ENCODE data around the gene OPRL1.
"Not testable (repeated sequence)": the region's sequence is repeated elsewhere in the genome, so short reads cannot be mapped to it uniquely, and the experiment has no call there.

The OPRL1 gene

DNA sequence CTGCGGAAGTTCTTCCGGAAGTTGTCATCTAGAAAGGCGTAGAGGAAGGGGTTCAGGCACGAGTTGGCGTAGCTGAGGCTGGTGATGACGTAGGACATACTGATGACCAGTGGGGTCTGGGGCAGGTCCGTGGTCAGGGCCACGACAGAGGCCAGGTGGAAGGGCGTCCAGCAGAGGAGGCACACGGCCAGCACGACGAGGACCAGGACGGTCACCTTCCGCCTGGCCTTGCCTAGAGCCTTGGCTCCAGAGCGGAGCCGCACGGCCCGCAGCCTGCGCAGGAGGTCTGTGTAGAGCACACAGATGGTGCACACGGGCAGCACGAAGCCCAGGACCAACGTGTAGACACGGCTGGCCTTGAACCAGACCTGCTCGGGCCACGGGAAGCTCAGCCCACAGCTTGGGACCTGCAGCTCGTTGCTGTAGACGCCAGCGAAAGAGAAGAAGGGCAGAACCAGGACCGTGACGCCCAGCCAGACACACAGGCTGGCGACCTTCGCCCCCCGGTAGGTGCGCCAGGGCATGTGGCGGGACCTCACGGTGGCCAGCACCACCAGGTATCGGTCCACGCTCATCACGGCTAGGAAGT lies 26.1 kb downstream of the OPRL1 start:
- DNase-seq: no peak

DNA sequence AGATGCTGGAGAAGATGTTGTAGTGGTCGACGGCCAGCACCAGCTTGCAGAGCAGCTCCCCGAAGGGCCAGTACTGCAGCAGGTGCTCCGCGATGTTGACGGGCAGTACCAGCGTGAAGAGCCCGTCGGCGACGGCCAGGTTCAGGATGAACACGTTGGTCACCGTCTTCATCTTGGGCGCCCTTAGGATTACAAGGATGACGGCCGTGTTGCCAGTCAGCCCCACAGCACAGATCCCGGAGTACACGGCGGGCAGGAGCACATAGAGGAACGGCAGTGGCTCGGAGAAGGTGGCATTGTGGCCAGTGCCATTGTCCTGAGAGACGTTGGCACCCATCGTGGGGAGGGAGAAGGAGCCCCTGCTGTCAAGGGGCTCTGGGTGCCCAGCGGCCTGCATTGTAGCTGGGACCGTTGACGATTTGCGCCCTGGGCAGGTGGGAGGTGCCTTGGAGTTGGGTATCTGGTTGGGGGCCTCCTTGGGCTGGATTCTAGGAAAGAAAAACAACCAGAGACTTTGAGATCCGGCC lies 26.6 kb downstream of the OPRL1 start:
- no peak for DNase-seq

DNA sequence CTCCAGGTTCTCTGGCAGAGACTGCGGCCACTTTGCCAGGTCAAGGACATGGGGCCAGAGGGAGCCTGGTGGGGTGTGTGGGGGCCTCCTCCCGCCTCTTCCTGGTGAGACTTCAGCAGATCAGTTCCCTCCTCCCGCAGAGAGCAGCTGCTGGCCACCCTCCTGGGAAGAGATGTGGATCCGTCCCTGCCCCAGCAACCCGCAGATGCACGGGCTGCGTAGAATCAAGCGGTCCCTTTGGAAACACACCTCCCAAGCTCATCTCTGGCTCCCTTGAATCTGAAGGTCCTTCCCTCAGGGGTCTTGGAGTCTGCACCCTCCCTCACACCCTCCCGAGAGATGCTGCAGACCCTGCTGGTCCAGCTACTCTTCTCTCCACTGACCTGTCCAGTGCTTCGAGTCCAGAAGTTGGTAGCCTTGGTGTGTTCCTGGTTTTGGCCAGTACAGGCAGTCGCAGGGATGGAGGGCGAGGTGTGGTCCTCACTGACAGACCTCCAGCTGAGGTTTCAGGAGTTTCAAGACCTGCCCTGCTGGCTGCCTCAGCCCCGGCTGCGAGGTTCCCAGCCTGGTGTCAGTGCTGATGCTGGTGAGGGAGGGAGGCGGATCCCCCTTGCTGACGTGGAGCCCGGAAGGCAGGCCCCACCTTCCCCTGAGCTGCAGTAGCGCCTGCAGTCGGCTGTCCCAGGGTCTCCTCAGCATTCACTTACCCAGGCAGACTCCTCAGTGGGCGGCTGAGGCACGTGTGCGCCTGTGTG lies 27.3 kb downstream of the OPRL1 start, which contains the start of gene NPBWR2:
NPBWR2 (minus strand) TSS at position 585 of the 755 bp plus-strand sequence. CDS start 734 bp downstream, outside the sequence.
- DNase-seq: no peak

DNA sequence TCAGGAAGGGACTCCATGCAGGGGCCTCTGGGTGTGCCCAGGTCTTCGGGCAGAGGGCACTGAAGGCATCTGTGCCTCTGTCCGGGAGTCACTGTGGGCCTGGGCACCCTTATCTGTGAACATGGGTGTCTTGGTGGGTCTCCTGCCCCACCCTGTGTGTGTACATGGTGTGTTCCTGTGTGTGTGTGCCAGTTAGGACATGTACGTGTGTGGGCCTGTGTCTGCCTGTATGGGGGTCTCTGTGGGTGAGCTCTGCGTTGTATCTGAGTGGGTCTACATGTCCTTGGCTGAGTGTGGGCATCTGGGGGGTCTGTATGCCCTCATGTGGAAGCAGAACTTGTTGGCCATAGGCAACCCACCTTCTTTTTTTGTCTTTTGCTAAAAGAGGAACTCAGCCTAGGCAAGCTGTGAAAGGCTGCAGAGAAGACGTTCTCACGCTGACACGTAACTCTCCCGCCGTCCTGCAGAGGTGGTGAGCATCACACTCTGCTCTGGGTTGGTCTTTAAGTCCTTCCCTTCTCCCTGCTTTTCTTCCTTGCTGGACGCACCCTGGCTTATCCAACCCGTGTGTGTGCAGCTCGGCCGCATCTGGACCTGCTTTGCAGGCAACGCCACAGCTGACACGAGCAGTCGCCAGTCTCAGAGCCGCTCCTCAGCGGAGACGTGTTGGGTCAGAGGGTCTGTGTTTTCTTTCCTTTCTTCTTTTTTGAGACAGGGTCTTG lies 28.0 kb downstream of the OPRL1 start:
- no peak for DNase-seq

DNA sequence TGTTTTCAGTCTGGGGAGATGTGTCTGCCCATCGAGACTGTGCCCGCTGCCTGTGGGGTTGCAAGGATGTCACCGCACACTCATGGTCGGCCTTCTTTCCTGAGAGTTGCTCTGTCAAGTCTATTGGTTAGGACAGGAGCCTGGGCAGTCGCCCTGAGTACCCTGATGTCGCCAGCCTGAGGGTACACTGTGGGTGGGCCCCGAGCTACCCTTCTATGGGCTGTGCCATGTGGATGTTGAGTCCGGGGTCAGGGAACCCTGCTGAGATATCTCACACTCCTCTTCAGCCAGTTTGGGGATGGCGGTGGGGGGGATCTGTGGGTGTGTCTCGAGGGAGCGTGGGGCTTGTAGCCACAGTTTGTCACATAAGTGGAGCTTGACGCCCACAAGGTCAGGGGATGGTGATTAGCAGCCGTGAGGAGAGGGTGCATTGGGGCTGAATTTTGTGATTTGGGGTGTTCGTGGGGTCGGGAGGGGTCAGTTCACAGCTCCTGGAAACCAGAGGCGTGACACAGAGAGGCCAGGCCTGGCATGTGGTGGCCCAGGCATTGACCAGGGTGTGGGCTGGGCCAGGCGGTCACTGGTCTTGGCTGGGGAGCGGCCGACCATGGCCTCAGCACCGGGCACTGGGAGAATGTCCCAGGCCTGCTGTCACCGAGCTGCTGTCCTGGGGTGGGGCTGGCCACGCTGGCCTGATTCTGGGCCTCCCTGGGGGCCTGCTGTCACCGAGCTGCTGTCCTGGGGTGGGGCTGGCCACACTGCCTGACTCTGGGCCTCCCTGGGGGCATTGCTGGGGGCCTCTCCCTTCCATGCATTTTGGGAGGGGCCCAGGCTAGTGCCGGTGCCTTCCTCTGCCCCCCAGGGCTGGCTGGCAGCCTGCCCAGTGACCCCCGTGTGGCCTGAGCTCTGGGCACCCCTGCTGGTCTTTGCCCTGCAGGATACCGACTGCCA lies 29.1 kb downstream of the OPRL1 start:
- no peak for DNase-seq

DNA sequence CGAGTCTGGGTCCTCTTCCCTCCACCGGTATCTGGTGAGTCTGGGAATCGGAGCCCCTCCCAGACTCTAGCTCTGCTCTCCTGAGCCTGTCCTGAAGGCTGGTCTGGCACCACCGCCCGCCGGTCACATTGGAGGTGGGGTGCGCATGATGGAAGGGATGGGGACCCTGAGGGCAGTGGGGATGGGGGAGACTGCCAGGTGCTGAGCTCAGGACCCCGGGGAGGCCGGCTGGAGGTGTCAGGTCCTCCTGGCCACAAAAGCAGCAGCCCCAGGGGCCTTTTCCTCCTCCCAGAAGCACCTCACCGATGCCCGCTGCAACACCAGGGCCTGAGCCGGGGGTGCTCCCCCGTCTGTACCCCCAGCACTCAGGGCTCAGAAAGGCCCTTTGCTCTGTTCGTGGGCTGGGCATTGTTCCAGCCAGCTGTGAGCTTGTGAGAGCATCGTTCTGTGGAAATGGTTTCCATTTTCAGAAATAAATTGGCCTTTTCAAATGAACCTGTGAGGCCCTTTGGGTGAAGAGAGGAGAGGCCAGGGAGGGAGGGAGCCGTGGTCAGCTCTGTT lies 30.0 kb downstream of the OPRL1 start:
- no peak for DNase-seq

DNA sequence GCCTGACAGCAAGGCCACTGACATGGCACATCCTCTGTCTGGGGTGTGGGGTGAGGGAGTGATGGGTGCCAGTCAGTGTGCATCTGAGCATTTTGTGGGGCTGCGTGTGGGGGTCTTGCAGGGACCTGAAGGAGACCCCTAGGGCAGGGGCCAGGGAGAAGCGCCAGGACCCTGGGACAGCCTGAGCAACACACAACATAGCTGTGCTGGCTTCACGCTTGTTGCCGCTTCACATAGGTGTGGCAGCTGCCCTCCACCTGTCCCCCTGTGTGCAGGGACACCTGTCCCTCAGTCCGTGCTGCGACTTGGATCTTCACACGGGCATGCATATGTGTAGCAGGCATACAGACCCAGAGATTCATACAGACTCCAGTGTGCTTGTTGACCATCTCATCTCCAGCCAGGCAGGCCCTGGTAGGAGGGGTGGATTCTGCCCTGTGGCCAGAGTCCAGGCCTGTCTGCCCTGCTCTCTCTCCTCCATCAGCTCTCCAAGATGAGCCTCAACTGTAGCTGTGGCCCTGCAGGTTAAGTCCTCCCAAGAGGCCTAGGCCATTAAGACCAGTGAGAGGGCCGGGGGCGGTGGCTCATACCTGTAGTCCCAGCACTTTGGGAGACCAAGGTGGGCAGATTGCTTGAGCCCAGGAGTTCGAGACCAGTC lies 30.7 kb downstream of the OPRL1 start:
- DNase-seq: no peak

DNA sequence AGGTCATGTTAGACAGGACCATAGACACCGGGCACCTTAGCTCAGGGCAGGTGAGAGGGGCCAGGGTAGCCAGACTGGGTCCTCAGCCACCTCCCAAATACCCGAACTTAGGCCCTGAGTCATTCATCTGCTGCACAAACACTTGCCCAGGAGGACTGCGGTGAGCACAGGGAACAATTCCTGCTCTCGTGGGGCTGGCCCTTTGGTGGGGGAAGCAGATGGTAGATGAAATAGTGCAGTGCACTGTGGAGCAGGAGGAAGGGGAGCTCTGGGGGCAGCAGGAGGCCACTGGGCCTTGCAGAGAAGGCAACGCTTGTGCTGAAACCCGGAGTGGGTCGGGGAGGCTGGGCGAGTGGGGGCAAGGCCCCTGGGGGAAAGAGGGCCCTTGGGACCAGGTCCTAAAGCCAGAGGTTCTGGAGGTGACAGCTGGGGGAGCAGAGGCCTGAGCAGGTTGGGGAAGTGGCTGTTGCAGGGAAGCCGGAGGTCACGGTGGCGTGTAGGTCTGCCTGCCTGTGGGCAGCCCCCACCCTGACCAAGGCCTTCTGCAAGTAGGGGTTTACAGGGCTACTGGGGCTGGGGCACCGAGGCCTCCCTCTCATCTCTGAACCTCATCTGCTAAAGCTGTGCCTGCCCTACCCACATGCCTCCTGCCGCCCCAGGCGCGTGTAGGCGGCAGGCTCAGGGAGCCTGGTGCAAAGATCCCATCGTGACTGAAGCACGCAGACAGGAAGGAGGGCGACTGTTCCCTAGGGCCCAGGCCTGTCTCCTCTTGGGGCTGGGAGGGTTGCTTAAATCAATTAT lies 32.2 kb downstream of the OPRL1 start:
- DNase-seq: no peak

DNA sequence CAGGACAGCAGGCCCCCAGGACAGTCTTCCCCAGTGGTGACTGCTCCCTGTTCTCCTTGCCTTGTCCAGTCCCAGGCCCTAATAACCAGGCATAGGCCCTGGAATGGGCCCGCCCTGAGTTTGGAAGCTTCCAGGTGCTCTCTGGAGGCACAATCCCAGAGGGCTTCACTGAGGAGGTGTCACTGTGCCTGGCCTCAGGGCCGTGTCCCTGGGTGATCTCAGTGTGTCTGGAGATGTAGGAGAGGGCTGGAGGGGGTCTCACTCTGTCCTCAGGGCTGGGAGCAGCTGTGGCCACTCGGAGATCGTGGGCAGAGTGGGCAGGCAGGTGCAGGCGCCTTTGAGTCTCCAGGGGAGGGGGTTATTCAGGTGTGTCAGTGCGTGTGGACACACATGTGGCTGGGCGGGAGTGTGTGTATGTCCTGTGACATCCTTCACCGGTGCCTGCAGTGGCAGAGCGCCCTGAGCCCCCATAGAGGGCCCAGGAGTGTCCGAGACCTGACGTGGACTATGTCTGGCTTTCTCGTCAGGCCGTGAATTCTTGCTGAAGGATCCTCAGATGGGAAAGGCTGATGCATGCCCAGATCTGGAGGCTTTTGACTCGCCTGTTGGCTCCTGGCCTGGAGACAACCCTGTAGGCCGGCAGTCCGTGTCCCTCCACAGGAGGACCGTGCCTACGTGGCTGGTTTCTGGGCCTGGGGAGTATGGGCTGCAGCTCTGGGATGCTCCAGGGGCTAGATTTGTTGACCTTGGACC lies 33.0 kb downstream of the OPRL1 start:
- no peak for DNase-seq

DNA sequence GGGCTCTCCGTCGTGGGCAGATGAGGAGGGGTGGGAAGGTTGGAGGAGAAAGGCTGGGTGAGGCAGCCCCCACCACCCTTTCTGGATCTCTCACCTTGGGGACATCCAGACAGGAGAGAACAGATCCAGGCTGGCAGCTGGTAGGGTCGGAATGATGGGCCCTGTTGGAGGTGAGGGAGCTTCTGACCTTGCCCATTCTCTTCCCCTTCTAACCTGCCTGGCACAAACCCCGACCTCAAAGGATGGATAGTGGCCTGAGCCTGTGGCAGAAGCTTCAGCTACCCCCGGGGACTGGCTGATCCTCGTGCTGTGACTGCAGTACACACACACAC lies 33.5 kb downstream of the OPRL1 start:
- DNase-seq: no peak

DNA sequence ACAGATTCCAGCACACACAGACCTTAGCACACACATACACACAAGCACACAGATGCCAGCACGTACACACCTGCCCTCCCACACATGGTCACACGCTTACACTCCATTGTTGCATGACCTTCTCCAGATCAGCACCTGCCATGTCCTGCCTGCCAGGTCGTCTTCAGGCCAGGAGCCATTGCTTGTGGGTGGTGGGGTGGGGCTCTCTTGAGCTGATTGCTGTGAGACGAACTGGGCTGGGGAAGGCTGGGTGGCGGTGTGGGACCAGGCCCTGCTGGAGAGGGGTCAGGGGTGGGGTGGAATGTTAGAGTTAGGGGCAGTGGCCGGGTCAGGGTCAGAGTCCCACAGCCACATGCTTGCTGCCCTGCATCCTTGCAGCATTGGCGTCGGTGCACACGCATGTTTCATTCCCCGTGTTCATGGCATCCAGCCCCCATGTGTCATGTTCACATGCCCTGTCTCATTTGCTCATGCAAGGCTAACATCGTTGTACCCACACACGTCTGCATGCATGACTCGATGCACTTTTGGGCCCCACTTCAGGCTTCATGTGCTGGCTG lies 34.0 kb downstream of the OPRL1 start:
- DNase-seq: no peak

DNA sequence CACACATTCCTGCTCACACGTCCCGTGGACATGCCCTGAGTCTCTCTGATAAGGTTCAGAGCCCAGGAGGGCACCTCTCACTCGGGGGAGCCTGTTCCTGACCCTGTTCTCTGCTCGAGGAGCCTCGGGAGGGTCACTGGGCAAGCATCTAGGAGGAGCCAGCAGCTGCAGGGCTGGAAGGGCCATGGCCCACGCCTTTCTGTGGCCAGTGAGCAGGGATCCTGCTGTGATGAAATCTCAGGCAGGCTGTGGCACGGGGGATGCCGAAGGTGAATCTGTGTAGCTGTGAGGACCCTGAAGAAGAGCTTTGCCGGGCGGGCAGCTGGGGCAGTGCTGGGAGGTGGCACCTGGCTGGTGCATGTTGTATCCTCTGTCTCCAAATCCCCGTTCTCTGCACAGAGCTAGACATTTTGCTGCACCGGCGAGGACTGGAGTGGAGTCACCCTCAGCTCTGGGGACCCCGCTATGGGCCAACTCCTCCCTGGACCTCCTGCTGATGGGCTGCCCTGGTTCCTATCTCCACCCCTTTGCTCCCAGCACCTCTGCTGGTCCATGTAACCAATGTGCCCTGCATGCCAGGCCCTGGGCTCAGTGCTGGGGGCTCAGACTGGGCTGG lies 34.6 kb downstream of the OPRL1 start:
- DNase-seq: no peak

DNA sequence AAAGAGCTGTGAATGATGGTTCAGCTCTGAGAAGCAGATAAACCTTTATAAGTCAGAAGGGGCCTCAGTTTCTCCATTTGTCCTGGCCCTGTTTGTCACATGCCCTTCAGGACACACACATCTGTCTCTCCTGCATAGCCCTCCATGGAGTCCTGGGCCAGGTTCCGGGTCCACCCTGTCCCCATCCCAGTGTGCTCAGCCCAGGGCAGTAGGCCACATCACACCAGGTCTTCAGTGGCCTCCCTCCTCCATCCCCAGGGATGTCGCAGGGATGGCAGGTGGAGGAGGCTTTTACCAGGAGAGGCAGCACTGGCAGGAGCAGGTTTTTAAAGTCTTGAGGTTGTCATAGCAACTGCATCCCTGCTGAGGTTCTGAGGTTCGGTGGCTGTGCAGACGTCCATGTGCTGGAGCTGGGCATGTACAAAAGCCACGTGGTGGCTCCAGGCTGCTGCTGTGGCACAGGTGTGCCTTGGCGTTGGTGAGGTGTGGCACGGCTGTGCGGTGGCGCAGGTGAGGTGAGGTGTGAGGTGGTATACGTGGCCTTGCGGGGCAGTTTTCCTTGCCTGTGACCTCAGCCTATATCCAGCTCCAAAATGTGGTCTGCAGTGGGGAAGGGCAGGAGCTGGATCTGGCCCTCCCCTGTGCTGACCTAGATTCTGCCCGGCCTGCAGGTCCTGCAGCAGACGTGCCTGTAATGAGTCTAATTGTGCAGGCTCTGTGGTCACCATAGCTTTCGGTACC lies 35.5 kb downstream of the OPRL1 start:
- no peak for DNase-seq

DNA sequence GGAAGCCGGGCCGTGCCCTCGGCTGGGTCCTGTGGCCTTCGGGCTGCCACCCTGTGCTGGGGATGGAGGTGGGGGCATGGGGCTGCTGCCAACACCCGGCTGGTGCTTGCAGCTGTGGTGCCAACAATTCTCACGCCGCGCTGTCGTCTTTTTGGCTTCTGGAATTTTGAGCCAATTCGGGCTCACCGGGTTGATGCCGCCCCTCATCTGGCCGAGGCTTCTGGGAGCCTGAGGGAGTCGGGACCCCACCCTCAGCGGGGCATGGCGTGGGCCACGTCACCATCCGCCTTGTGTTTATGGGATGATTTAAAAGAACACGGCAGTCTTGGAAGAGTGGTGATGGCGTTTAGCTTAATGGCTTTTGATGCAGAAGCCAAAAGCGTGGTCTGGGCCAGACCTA lies 36.1 kb downstream of the OPRL1 start:
- no peak for DNase-seq

DNA sequence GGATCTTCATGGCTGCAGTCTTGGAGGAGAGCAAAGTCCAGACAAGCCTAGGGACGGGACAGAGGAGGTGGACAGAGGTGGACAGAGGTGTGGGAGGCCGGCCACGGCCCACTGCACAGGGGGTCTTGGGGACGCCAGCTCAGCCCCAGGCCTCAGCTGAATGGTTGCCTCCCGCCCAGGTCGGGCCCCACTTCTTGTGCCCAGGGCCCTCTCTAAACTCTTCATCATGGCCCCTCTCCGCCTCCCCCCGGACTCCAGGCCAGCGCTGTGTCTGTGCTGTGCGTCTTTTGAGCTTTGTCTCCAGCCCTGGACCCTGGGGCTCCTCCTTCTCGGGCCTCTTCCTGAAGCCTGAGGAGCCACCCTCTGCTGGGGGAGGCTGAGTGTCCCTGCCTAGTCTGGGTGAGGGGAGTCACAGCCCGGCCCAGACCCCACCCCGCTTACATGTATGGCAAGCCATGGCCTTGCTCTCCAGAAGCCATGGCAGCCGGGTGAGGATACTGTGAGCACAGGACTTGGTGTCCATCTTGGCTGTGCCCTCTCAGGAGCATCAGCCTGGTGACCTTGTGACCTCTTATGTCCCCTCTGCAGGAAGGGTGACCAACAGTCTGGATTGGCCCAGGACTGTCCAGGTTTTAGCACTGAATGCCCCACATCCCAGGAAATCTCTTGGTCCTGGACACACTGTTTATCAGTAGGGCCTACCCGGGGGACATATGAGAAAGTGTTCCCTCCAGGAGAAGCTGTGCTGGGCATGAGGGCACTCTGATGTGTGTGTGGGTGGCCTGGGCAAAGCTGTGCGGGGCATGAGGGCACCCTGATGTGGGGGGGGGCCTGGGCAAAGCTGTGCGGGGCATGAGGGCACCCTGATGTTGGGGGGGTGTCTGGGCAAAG lies 36.9 kb downstream of the OPRL1 start:
- DNase-seq: no peak

DNA sequence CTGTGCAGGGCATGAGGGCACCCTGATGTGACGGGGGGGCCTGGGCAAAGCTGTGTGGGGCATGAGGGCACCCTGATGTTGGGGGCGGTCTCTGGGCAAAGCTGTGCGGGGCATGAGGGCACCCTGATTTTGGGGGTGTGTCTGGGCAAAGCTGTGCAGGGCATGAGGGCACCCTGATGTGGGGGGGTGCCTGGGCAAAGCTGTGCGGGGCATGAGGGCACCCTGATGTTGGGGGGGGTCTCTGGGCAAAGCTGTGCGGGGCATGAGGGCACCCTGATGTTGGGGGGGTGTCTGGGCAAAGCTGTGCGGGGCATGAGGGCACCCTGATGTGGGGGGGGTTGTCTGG lies 37.5 kb downstream of the OPRL1 start:
- DNase-seq: not testable (repeated sequence)

DNA sequence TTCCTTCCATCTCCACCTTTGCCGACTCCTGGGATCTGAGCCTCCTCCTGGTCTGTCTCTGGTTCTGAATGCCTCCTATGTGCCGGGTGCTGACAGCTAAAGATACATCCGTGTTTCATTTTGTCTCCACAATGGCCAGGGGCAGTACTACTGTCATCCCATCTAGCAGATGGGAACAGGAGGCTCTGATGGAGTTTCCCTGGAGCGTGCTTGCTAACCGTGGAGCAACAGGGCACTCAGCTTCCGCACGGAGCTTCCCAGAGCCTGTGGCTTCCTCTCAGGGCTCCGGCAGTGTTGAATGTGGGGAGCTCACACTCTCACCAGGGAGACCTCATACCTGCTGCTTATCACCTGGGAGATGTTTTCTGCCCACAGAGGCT lies 39.4 kb downstream of the OPRL1 start:
- no peak for DNase-seq
